Posterior vena cava (tissue), 2 donors: Measurements from ENCODE around the gene ZBTB33. TPM values are rescaled to one million over a fixed set of nuclear protein-coding genes. Genes with fewer than 3 reads are reported as not detected.

Experiments used
- DNase-seq: peaks from one replicate; pipeline ENCODE4 v3.0.0-alpha.2; 2020; ENCODE audit warnings: low spot score
- intact Hi-C, 2 donors: fragments of 100-400 bp; cut with DNase I; formaldehyde crosslinking; loops; one replicate each; pipeline versions ENCODE4 v1.14.1 to v1.14.2; 2022 to 2023
- long read RNA-seq, 2 donors: library from polyadenylated mRNA; unstranded; transcript quantifications; one replicate each; pipeline ENCODE4 v2.0.0, GENCODE V29; 2020 to 2021
- total RNA-seq, 2 donors: library from RNA; stranded (reverse); fragmentation: NEBNext Ultra II Directional; extraction: Animal tissue kit (Norgen Biotek cat#: 25700); gene quantifications; one replicate each; pipeline ENCODE4 v1.2.1, GENCODE V29; 2021
- donor health status: DM: yes; HTN: yes; CAD: no.
- donor health status: DM: yes; HTN: yes; CAD: no.

The ZBTB33 gene, protein sequence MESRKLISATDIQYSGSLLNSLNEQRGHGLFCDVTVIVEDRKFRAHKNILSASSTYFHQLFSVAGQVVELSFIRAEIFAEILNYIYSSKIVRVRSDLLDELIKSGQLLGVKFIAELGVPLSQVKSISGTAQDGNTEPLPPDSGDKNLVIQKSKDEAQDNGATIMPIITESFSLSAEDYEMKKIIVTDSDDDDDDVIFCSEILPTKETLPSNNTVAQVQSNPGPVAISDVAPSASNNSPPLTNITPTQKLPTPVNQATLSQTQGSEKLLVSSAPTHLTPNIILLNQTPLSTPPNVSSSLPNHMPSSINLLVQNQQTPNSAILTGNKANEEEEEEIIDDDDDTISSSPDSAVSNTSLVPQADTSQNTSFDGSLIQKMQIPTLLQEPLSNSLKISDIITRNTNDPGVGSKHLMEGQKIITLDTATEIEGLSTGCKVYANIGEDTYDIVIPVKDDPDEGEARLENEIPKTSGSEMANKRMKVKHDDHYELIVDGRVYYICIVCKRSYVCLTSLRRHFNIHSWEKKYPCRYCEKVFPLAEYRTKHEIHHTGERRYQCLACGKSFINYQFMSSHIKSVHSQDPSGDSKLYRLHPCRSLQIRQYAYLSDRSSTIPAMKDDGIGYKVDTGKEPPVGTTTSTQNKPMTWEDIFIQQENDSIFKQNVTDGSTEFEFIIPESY
- 1 to 10 TPM; 7.4 to 7.8 TPM for total RNA-seq
- long read RNA-seq, donor 1, full-length matches to known transcripts = 2 of 5 reads
- long read RNA-seq, donor 1, partial matches to known transcripts = 0 of 5 reads
- long read RNA-seq, donor 1, other reads (novel, unspliced or antisense) = 3 of 5 reads
- long read RNA-seq, donor 2, full-length matches to known transcripts = 2 of 2 reads
- long read RNA-seq, donor 2, partial matches to known transcripts = 0 of 2 reads
- long read RNA-seq, donor 2, other reads (novel, unspliced or antisense) = 0 of 2 reads

DNA sequence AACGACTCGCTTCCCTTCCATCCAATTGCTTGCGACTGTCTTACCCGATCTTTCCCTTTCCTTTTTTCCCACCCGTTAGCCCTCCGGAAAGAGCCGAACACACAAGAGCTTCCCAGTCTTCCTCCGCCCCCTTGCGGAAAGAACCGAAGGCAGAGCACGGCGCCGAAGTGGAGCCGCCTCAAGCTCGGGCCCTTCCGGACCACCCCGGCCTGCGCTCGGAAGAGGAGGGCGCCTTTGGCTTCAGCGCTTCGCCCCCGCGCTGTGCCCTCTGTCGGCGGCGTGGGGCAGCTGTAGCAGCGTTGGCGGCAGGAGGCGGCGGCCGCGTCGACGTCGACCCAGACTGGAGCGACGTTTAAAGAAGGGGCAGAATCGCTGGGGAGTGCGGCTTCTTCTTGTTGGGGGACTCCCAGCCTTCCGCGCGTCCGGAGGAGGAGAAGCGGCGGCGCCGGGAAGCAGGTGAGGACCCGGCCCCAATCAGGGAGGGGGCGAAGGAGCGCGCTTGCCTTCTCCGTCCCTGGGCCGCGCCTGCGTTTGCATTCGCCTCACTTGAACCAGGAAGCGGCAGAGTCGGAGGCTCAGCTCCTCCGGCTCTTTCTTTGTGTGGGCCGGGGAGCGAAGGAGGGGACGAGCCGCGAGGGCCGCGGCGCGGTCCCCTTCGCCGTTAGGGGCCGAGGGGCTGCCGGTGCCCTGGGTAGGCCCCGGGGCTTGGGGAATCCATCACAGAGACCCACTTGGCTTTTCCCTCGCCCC, at the start of gene ZBTB33:
Gene ZBTB33, plus strand, starts transcription at position 291 of the 750 bp plus-strand sequence. CDS start 2,604 bp downstream, outside the sequence.
- peak; percentile 97 for DNase-seq
- intact Hi-C loops = no loop called here

DNA sequence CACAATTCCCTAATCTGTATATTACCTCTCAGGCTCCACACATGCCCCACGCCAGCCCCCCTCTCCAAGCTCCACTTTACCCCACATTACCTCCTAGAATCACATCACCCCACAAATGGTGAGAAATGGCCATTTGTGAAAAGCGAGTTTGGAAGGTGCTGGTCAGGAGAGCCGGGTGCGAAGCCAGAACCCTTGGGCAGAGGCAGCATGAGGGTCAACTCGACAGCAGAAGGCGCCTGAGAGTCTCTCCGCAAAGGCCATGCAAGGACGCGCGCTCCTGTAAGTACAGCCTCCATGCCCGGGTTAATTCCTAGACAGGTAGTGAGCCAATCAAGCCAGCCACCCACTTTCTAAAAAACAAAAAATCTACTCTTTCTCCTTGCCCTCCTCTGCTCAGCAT, 49.8 kb upstream of the ZBTB33 start:
- intact Hi-C loops = no loop called here
- DNase-seq = no peak

DNA sequence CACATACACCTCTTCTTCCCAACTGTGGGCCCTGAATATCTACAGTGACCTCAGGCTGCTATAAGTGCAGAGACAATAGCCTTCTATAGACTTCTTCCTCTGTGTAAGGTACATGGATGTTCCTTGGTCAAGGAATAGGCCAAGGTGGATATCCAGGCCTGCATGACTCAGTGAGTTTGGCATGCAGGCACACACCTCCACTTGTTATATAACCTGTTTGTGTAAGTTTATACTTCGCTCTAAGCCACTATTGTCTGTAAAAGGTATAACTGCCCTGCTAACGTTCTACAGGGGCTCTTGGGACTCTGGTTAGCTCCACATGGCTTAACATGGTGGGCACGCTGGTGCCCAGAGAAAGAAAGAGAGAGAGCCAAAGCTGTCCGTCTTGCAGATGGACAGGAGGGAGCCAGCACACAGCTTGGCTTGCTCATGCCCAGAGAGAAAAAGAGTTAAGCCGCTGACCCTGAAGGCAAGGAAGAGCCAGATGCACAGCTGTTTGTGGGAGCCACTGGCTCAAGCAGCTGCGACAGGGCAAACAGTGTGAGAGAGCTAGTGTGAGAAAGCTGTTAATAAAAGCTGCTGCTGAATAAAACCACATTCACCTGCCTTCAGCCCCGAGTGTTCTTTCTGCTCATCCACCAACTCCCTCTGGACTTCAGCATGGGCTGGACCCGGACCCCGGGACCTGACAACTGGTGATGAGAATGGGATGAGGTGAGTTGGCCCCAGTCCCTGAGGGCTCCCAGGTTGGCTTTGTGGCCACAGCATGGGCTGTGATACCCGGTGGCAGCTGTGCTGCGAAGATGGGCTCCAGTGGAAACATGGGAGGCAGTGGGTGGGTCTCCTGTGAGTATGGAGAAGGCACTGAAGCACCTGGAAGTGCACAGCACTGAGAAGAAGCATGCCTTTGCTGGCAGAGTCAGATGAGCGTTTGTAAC, 44.5 kb upstream of the ZBTB33 start:
- intact Hi-C loops = no loop called here
- no peak for DNase-seq

DNA sequence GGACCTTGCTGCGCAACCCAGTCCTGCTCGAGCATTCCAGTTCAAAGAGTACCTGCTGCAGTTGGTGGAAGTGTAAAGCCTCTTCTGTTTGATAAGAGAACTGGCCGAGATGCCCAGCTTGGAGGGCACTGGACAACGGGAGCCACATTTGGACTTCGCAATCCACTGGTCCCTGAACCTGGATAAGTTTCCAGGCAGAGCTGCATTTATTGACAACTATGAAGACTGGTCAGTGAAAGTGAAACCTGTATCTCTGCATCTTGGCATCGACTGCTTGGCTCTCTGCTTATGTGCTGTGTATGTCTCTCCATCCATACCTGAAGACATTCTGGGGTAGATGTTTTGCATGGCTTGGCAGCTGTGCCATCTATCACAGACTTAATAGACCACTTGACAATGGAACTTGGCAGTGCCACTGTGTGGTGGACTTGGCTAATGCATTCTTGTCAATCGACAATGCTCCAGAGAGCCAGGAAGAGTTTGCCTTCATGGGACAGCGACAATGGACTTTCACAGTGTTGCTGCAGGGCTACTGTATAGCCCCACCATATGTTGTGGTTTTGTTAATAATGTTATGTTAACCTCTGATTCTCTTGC, 43.5 kb upstream of the ZBTB33 start:
- intact Hi-C loops = no loop called here
- no peak for DNase-seq

DNA sequence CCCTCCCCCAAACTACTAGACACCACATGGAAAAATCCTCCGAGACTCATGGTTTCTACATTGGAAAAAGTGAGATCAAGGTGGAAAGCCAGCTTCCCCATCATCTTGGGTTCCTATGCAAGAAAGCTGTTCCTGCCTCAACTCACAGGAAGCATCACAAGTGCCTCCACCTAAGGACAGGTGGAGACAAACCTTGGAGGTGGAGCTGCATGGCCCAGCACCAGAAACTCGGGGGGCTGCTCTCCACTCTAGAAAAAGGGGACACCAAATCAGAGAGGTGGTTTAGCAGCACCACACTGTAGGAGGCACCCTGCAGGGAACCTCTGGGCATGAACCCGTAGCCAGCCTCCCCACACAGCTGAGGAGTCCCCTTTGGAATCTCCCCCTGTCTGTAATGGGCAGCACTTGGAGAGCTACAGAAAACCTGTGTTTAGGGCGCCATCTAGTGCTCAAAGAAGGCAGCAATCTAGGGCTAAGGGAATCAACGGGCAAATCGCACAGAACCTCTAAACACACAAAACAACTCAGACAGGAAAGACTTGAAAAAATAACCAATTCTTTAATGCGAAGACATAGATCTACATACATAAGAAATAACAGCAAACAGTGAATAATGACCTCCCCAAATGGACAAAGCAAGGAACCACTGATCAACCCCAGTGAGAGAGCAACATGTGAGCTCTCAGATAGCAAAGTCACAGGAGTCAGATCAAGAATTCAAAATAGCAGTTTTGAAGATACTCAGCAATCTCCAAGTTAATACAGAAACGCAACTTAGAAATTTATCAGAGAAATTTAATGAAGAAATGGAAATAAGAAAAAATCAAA, 37.0 kb upstream of the ZBTB33 start:
- no peak for DNase-seq
- intact Hi-C loops = no loop called here

DNA sequence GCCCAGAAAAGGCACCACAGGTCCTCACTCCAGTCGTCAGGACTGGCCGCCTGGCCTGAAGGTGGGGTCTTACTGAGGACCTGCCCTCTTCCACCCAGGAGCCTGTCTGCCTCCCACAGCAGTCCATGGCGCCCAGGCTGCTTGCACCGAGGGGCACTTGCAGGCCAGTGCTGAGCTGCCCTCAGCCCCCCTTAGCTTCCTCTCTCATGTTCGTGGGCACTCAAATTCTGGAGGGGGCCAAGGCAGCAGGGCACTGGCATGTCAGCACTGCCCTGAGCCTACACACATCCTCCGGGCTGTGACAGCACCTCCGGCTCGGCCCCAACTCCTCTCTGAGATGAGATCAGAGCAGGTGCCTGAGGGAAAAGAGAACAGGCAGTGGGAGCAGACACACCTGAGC, 27.2 kb upstream of the ZBTB33 start:
- intact Hi-C loops = no loop called here
- DNase-seq = no peak

DNA sequence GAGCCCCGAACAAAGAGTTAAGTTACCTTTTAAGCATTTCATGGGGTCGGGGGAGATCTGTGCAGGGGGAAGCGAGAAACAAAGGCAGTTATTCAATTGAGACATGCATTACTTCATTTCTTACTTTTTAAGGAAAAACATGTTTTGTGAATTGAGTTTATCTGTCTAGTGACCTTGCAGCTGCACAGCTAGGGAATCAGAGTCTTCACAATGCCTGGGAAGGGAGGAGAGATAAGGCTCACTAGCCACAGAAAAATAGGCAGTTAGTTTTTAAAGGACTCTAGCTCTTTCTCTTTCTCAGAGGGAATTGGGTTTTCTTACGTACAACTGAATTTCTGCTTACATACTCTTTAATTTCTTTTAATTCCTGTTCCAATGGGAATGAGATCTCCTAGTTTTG, 26.2 kb upstream of the ZBTB33 start:
- intact Hi-C loops = no loop called here
- no peak for DNase-seq

DNA sequence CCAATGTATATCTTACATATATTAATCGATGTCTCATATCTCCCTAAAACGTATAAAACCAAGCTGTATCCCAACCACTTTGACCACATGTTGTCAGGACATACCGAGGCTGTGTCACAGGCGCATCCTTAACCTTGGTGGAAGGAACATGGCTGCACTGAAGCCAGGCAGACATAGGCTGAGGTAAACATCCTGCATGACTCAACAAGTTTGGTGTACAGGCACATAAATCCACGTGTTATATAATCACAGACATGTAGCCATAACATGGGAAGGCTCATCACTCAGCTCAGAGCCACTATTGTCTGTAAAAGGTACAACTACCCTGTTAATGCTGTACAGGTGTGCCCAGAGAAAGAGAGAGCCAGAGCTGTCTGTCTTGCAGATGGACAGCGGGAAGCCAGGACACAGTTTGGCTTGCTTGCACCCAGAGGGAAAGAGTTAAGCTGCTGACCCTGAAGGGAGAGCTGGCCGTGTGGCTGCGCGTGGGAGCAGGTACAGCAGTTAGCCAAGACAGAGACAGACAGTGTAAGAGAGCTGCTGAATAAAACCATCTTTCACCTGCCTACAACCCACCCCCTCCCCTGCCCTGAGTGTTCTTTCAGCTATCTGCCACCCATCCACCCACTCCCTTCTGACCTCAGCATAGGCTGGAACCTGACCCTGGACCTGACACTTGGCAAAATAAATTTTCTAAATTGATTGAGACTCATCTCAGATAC, 22.3 kb upstream of the ZBTB33 start:
- no peak for DNase-seq
- intact Hi-C loops = no loop called here

DNA sequence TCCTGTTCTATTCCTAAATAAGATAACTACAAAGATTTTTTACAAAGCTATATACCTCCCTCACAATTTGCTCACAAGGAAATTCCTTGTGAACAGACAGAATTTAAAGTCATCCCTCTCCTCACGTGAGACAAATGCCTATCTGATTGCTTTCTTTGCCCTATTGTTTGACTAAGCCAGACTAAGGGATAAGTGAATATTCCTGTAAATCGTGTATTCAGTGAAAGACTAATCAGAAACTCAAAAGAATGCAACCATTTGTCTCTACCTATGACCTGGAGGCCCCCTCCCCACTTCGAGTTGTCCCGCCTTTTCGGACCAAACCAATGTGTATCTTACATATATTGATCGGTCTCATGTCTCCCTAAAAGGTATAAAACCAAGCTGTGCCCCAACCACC, 15.3 kb upstream of the ZBTB33 start:
- intact Hi-C loops = loop anchor here in 1 of 2 donors (10.0 kb wide), 1 partner anchor 120 kb away; the partner anchor contains the start of gene RHOXF1
- DNase-seq = no peak

DNA sequence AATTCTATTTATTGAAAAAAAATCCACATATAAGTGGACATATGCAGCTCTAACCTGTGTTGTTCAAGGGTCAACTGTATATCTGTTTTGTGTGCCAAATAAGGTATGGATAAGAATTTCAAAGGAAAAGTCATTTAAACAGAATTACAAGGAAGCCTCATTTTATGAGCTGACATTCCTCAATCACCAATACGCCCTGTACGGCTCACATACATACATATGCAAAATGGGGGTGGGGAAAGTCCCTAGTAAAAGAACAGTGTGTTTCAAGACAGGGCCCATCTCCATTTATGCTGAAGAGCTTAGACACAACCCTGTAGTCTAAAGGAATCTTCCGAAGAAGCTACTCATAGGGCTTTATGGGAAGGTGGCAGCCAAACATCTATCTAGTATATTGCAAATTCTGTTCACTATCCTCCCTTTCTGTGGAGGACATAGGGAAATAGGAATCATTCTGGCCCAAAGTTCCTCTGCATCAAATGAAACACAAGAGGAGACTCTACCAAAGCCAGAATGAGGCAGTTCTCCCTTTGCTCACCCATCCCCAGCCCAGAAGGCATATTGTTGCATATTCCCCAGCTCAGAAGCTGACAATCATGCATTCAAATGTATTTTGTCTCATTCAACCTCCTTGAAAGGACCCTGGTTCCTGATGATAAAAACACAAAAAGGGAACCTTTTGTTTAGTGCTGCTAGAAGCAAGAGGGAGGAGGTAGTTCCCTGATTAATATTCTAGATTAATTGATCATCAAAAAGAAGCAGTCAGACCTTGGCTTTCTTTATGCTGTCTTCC, 13.7 kb upstream of the ZBTB33 start:
- DNase-seq = no peak
- intact Hi-C loops = loop anchor here in 1 of 2 donors (10.0 kb wide), 1 partner anchor 122 kb away; the partner anchor contains the start of gene RHOXF1

DNA sequence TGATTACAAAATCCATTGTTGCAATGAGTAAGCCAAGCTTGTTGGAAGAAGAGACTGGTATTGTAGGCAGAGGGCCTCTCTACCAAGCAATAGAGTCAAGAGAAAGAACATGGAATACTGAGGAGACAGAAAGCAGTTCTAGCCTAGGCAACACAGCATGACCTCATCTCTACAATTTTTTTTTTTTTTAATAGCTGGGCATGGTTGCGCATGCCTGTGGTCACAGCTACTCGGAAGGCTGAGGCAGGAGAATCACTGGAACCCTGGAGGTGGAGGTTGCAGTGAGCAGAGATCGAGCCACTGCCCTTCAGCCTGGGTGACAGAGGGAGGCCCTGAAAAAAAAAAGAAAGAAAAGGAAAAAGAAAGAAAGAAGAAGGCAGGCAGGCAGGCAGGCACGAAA, 11.7 kb upstream of the ZBTB33 start:
- intact Hi-C loops = loop anchor here in 1 of 2 donors (10.0 kb wide), 1 partner anchor 124 kb away; the partner anchor contains the start of gene RHOXF1
- no peak for DNase-seq

DNA sequence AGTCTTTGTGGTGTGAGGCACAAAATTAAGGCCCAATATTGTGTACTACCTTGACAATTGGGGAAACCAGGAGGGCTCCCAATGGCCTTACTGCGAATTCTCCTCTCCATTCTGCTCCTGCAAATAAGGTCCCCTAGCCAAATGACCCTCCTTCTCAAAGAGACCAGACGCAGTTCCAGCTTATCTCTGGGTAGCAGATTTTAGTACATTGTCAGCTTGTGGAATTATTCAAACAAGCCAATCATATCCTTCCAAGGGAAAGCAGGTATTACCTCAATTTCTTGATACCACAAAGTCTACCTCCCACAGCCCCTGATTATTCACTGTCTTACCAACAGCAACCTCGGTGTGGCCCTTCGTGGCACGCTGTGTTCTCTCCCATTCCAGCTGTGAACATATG, 7.8 kb upstream of the ZBTB33 start:
- intact Hi-C loops = no loop called here
- no peak for DNase-seq

DNA sequence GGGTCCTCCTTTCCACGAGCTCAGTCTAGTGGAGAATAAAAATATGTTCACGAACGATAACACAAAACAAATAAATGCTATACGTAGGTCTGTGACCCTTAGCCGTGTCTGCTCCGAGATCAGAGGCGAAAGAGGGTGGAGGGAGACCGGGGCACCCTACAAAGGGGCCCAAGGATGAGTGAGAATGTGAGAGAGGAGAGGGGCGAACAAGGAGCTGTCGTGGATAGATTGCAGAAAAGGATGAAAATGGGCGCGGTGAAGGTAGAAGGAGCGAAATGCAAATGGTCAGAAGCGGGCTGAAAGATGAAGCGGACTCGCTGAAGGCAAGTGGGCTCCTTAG, 6.2 kb upstream of the ZBTB33 start:
- intact Hi-C loops = no loop called here

DNA sequence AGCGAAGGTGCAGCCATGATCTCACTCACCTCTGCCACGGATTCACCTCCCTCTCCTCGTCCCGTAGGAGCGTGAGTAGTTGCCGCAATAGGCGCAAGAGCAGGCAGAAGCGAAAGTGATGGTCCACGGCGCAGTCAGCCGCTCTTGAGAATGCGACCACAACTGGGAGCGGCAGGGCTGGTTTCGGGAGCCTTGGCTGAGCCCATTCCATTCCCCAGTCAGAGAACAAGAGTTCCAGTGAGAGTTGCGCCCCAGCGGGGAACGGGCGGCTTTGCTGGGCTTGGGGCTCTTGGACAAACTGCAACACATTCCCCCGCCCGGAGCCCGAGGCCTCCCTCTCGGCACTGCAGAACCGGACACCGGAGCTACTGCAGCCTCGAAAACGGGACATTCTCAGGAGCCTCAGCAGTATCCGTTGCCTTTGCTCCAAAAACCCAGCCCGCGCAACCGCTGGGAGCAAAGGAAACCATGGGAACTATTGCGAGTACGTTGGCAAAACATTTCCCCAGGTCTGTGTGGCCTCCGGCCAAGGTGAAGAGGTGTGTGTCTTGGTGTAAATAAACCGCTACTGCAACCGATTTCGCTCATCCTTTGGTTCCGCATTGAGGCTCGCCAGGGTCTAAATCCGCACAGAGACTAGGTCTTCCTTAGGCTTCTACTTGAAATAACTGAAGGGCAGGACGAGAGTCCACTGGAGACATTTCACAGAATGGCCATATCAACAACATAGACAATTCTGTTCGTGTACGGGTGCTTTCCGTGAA, 5.7 kb upstream of the ZBTB33 start:
- peak; percentile 90 for DNase-seq
- intact Hi-C loops = no loop called here

More for the DNA sequence above, 6.2 kb upstream of the ZBTB33 start:
- no peak for DNase-seq

DNA sequence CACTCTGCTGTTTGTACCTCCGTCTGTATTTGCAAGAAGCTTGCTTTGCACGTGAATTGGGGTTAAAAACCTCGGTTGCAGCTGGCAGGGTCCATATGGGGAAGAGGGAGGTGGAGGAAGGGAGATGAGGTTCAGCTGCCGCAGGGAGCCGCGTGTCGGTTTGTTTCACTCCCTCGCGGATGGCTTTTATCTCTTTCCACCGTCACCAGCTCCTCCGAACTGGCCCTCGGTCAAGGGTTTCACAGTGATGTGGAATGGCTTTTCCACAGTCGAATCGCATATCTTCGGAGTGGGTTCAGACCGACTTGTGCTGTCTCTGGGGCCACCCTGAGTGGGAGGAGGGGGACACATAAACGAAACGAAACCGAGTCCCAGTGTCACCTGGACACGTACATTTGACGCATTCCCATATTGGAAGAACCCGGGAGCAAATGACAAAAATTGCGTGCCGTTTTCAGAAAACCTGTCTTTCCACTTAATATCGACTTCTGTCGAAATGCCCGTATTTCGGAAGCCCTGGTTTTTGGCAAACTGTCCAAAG, 929 bp downstream of the ZBTB33 start:
- peak; percentile 73 for DNase-seq

More for the DNA sequence above, 929 bp downstream of the ZBTB33 start:
- intact Hi-C loops = no loop called here
